Measurements from ENCODE around the gene LNP1. TPM values are rescaled to one million over a fixed set of nuclear protein-coding genes. Genes with fewer than 3 reads are reported as not detected.

LNP1 gene
- total RNA-seq, 1 donor from 2014 or later = 1.6 TPM

- DNase-seq (ENCODE audit: low read depth) = no peak
- no peak for TF ChIP-seq CTCF (conservative IDR thresholded peaks at IDR 0.05; ENCODE audit: low read depth, low read length)
Measured at GRCh38 chr3:100416176-100416575, 14.8 kb downstream of the LNP1 start.

GRCh38 chr3:100416863-100417262 lies 15.5 kb downstream of the LNP1 start:
- no peak for DNase-seq (ENCODE audit: low read depth)
- no peak overlapping the region for H3K4me3 ChIP-seq (ENCODE audit: low read depth, low read length)
- no peak for TF ChIP-seq CTCF (conservative IDR thresholded peaks at IDR 0.05; ENCODE audit: low read depth, low read length)

More at GRCh38 chr3:100416176-100416575, 14.8 kb downstream of the LNP1 start:
- no peak overlapping the region for H3K4me3 ChIP-seq (ENCODE audit: low read depth, low read length)

- no peak for DNase-seq (ENCODE audit: low read depth)
- no peak for TF ChIP-seq CTCF (conservative IDR thresholded peaks at IDR 0.05; ENCODE audit: low read depth, low read length)
- H3K4me3 ChIP-seq (ENCODE audit: low read depth, low read length) = no peak overlapping the region
Measured at GRCh38 chr3:100419406-100419805, 18.1 kb downstream of the LNP1 start.

GRCh38 chr3:100420885-100421284 lies 19.5 kb downstream of the LNP1 start:
- H3K4me3 ChIP-seq (ENCODE audit: low read depth, low read length) = no peak overlapping the region
- no peak for TF ChIP-seq CTCF (conservative IDR thresholded peaks at IDR 0.05; ENCODE audit: low read depth, low read length)
- DNase-seq (ENCODE audit: low read depth) = no peak

GRCh38 chr3:100423611-100424010 lies 22.3 kb downstream of the LNP1 start:
- no peak for DNase-seq (ENCODE audit: low read depth)
- no peak for TF ChIP-seq CTCF (conservative IDR thresholded peaks at IDR 0.05; ENCODE audit: low read depth, low read length)
- no peak overlapping the region for H3K4me3 ChIP-seq (ENCODE audit: low read depth, low read length)

- TF ChIP-seq CTCF (conservative IDR thresholded peaks at IDR 0.05; ENCODE audit: low read depth, low read length) = no peak
- no peak overlapping the region for H3K4me3 ChIP-seq (ENCODE audit: low read depth, low read length)
- DNase-seq (ENCODE audit: low read depth) = no peak
Measured at GRCh38 chr3:100424261-100424660, 22.9 kb downstream of the LNP1 start.

- no peak overlapping the region for H3K4me3 ChIP-seq (ENCODE audit: low read depth, low read length)
- TF ChIP-seq CTCF (conservative IDR thresholded peaks at IDR 0.05; ENCODE audit: low read depth, low read length) = no peak
- DNase-seq (ENCODE audit: low read depth) = no peak
Measured at GRCh38 chr3:100425316-100425715, 24.0 kb downstream of the LNP1 start.
